ENCODE data around the gene TTN. TPM values are rescaled to one million over a fixed set of nuclear protein-coding genes. Genes with fewer than 3 reads are reported as not detected.

TTN gene
- total RNA-seq, 1 donor from 2014 or later, result 3,032 TPM

- intact Hi-C loops (cut with DNase I), result no loop called here
- DNase-seq (ENCODE audit: missing footprints) (no peak), ATAC-seq (no peak)
These were observed 324.8 kb downstream of the TTN start for GRCh38 chr2:178482437-178482836.

GRCh38 chr2:178480227-178481181, 326.7 kb downstream of the TTN start, which contains the start of gene PLEKHA3:
Gene PLEKHA3, plus strand, starts transcription at chr2:178480457. Its CDS starts 413 bp downstream, at chr2:178480870.
- intact Hi-C loops (cut with DNase I), result loop anchor here (2.0 kb wide), 1 partner anchor 42 kb away; no protein-coding TSS in a partner anchor

GRCh38 chr2:178479758-178480226, 327.4 kb downstream of the TTN start:
- intact Hi-C loops (cut with DNase I), result loop anchor here (2.0 kb wide), 1 partner anchor 43 kb away; no protein-coding TSS in a partner anchor
- DNase-seq (ENCODE audit: missing footprints) (no peak), ATAC-seq (no peak)

More at GRCh38 chr2:178480227-178481181, 326.7 kb downstream of the TTN start, which contains the start of gene PLEKHA3:
- DNase-seq (ENCODE audit: missing footprints) (peak; percentile 98), ATAC-seq (peak; percentile 95)

- ATAC-seq, result no peak
- no peak for DNase-seq (ENCODE audit: missing footprints)
- intact Hi-C loops (cut with DNase I), result no loop called here
These were observed 328.0 kb downstream of the TTN start for GRCh38 chr2:178479275-178479616.

DNA sequence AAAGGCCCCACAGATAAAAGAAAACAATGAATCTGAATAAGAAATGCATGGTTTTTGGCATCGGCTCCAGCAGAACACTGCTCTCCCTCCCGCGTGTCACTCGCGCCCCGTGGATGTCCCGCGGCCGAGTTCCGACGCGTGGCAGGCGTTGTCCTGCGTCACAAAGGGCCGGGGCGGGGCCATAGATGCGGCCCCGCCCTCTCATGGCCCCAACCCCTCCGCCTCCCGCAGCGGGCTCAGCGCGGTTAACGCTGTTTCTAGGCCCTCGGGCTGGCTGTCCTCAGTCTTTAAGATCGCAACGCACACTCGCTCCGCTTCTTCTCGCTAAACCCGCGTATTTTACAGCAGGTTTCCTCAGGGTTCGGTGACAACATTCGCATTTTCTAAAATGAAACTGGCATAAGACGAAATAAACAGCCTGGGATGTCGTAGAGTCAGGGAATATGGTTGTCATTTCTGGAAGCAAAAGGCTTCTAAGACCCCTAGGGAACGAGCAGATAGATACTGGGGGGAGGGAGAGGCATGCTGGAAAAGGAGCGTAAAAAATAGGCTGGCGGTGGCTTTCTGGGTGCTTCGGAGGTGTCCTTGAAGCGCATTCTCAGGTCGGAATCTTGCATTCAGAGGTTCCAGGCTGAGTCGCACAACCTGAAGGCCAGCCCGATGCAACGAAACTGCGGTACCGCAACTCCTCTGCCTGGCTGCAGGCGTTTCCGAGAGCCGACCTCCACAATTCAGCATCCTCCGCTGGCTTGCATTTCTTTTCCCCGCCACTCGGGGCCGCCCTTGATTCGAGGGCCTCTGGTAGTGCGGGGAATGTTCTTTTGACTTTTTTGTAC, 328.6 kb downstream of the TTN start, which contains the start of gene FKBP7:
FKBP7 (minus strand) TSS at position 162 of the 836 bp plus-strand sequence; CDS start at position 61, 101 bp downstream.
- ATAC-seq (peak; percentile 86), DNase-seq (ENCODE audit: missing footprints) (peak; percentile 96)
- intact Hi-C loops (cut with DNase I), result loop anchor here (1.0 kb wide), 2 partner anchors 27 to 64 kb away; partner anchors contain the start of genes PJVK and PRKRA

DNA sequence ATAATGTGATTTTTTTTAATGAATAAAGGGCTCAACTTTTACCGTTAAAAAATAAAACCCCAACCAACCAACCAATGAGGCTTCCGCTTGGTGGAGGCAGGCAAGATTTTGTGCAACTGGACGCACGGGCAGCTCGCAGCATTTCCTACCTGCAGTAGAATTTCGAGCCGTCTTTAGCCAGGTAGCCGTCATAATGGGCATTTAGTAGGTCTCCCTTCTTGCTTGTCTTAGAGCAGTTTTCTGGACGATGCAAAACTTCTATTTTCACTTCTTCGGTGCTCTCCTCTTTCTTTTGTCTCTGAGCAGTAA, 329.1 kb downstream of the TTN start:
- no peak for ATAC-seq

GRCh38 chr2:178477443-178478129, 329.6 kb downstream of the TTN start:
- intact Hi-C loops (cut with DNase I), result loop anchor here (1.0 kb wide), 2 partner anchors 26 to 63 kb away; partner anchors contain the start of genes PJVK and PRKRA
- no peak for ATAC-seq
- DNase-seq (ENCODE audit: missing footprints), result no peak

More for the DNA sequence above, 329.1 kb downstream of the TTN start:
- intact Hi-C loops (cut with DNase I), result loop anchor here (1.0 kb wide), 2 partner anchors 27 to 64 kb away; partner anchors contain the start of genes PJVK and PRKRA
- DNase-seq (ENCODE audit: missing footprints), result no peak

DNA sequence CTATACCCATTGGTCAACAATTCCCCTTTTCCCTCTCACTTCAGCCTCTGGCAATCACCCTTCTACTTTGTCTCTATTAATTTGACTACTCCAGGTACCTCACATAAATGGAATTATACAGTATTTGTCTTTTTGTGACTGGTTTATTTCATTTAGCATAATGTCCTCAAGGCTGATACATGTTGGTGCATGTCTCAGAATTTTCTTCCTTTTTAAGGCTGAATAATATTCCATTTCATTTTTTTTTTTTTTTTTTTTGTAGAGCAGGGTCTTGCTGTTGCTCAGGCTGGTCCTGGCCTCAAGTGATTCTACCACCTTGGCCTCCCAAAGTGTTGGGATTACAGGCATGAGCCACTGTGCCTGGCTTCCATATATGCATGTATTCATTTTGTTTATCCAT, 330.7 kb downstream of the TTN start:
- ATAC-seq, result no peak
- intact Hi-C loops (cut with DNase I), result no loop called here

More for the DNA sequence above, 330.7 kb downstream of the TTN start:
- no peak for DNase-seq (ENCODE audit: missing footprints)

Other genes starting within 250 kb of the TTN start
- 116 TPM for gene CCDC141, start 242.7 kb upstream of the TTN start, total RNA-seq

All from Right ventricle myocardium inferior (tissue), 1 donor.